Activated naive CD4-positive, alpha-beta T cell treated with Interleukin-2 at 50 U/mL for 16 hours (primary cell): ENCODE measurements around the gene S100A16.

Experiments
- DNase-seq: peaks from one replicate; pipeline ENCODE4 v3.0.0-alpha.2; 2020

Gene S100A16

DNA sequence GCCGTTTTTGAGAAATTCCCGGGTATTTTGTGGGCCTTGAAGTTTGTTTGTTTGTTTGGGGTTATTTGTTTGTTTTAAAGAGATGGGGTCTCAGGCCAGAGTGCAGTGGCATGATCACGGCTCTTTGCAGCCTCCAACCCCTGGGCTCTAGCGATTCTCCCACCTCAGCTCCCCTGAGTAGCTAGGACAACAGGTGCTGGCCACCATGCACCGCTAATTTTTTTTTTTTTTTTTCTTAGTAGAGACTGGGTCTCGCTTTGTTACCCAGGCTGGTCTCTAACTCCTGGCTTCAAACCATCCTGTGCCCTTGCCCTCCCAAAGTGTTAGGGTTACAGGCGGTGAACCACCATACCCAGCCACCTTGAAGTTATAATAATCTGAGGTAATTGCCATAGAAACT, 22.9 kb upstream of the S100A16 start:
- no peak for DNase-seq

DNA sequence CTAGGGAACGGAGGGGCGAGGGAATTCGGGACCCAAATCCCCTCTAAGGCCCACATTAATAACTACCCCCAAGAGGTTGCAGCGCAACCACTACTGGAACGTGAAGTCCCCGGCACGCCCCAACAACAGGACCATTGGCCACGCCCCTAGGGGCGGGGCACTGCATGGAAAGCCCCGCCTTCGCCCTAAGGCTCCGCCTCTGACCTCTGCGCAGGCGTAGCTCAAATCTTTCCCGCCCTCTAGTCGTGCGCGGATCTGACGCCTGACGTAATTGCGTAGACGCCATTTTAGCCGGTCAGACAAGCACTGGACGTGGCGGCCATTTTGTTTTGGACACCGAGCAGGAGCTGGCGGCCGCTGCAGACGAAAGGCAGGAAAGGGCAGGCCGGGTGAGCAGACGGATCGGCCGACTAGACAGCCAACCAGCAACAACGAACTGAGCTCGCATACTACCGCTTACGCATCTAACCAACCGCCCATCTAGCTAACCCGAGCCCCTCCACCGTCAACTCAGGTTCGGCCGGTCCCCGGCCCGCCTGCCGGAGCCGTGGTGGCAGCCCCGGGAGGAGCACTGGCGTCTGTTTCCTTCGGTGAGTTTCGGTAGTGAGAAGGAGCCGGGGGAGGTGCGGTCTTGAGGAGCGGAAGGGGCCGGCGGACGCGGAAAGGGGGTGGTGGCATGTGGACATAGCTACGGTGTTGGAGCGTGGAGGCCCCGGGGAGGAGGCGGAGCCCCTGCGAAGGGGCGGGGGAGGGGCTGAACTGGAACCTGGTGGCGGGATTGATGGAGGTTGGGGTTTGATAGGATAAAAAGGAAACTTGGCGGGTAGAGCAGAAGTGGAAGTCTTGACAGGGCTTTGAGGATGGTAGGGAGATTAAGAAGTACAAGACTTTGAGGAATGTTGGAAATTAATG, 21.1 kb upstream of the S100A16 start, which contains the start of gene CHTOP:
CHTOP (plus strand) TSS at position 313 of the 912 bp plus-strand sequence. CDS start 2,523 bp downstream, outside the sequence.
- DNase-seq: peak; percentile 95

DNA sequence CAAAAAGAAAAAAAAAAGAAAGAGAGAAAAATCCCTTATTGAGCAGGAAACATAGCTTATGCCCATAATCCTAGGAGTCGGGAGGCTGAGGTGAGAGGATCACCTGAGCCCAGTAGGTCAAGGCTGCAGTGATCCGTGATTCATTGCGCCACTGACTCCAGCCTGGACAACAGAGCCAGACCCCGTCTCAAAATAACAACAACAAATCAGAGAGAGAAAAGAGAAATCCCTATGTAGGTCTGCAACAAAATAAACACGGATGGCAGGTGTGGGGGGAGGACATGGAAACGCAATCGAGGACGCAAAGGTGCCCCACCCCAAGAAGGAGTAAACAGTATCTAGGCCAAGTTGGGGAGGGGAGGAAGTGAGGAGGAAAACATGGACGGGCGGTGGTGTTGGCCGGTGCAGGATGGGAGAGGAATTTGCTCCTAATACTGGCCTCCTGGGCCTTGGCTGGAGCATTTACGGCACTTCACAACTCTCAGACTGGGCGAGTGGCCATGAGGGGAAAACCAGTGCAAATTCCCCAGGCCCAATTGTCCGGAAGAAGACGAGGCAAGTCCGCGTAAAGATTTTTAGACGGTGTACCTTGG, 20.3 kb upstream of the S100A16 start:
- DNase-seq: no peak

DNA sequence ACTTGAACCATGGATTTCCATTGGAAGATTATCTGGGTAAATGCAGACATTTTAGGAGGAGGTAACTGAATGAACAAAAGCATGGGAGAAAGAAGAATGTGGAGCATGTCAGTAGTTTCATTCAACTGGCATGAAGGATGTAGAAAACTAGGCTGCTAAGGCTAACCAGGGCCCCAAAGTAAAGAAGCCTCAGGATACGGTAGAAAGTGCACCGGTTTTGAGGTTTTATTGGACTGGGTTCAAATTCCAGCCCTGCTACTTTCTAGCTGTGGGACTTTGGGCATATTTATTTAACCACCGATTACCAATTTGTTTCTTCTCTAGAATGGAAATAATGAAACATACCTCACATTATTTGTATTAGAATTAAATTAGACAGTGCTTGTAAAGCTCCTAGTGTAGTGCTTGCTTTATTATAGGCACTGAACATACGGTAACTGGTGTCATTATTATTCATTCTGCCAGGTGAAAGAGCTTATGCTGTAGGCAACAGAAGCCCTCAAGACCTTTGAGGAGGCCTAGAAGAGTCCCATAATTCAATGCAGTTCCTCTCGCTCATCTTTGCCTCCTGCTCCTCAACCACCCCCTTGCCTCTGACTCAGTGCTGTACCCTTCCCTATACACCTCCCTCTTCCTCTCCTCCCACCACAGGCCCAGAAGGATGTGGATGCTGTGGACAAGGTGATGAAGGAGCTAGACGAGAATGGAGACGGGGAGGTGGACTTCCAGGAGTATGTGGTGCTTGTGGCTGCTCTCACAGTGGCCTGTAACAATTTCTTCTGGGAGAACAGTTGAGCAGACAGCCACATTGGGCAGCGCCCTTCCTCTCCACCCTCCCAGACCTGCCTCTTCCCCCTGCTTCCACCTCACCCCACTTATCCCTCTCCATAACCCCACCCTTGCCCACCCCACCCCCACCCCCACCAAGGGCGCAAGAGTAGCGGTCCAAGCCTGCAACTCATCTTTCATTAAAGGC, 18.4 kb upstream of the S100A16 start:
- DNase-seq: no peak

DNA sequence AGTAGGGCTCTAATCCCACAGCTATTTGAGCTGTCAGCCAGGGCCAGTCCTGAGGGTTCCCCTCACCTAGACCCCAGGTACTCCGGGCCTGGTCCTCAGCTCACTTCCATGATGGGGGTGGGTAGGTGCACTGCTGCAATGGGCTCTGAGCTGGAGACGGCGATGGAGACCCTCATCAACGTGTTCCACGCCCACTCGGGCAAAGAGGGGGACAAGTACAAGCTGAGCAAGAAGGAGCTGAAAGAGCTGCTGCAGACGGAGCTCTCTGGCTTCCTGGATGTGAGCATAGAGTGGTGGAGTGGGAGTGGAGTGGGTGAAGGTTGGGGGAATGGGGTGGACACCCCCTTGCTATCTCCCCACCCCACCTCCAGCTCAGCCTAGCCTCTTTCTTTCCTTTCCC, 17.4 kb upstream of the S100A16 start:
- no peak for DNase-seq

DNA sequence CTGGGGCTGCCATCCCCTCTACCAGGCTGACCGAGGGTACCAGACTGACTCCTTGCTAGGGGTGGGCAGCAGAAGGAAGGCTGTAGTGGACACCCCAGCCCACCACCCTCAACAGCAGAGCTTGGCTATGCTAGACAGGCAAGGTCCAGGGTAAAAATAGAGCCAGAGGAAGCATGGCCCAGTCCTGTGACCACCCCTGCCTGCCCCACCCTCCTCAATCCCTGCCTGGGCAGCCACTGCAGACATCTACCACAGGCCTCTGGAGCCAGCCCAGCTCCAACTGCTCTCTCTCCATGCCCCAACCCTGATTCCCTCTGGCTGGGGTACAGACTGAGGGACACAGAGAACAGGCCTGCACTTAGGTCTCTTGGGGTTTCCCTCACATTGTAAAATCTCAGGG, 17.0 kb upstream of the S100A16 start:
- DNase-seq: no peak

DNA sequence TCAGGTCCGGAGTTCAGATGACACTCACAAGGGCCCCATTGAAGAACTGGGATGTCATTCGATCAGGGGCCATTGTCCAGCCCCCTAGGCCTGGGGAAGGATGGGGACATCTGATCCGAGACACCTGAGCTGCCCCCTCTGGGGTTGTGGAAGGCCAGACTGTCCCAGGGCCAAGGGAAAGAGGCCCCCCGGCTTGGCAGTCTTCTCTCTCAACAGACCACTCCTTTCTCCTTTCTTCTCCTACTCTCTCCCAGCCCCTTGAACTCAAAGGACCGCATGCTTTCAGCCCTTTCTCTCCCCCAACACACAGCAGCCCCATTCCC, 16.4 kb upstream of the S100A16 start:
- no peak for DNase-seq

DNA sequence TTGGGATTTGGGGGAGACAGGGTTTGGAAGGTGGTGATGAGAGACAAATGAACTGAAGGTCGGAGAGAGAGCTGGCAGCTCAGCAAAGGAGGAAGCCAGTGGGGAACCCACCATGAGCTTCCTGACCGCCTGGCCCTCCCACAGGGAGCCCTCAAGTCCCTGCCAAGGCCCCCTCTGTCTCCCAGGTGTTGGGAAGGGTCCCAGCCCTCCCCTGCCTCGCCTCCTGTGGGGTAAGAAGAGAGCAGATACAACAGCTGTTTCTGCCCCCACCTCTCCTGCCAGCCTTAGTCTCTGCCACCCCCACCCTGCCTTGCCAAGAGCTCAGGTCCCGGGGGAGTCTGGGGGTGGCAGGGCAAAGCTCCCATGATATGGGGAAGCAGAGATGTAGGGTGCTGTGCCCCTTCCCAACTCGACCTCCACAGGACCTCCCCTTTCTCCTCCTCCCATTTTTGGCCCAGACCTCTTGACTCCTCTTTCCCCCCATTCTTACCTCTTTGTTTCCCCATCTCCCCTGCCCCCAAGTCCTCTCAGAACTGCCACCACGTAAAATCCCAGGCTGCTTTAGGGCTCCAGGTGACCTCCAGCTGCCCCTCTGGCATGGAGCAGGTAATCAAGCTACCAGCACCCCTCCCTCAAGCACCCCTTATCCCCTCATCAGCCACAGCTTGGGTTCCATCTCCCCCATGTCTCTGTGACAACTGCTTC, 15.9 kb upstream of the S100A16 start:
- DNase-seq: no peak

DNA sequence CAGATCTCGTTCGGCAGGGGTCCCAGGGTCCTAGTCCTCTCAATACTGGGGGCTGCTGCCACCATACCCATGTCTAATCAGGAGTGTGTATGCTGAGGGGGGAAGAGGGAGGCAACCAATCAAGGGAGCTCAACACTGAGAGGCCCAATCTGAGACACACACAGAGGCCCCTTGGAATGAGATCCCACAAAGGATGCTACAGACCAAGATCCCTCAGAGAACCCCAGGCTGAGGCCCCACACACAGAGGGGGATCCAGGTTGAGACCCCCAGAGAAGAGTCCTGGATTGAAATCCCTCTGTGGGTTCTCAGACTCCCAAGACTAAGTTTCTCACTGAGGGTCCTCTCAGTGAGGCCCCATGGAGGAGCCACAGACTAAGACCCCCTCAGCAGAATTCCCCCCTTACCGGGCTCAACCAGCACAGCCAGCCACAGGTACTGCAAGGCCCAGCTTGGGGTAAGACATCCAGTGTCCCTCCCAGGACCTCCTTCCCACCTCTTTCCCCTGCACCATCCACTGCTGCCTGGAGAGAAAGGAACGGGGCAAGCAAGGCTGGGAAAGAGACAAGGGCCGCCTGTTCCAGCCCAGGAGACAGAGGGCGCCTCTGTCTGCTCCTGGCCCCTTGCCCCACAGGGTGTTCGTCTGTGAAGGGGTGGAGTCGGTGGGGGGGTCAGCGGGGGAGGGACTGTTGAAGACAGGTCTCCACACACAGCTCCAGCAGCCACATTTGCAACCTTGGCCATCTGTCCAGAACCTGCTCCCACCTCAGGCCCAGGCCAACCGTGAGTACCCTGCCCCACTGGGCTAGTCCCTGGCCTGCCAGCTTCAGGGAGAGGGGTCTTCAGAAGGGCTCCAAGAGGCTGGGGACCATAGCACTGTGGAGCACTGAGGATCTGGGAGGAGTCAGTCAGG, 15.0 kb upstream of the S100A16 start, which contains the start of gene S100A1:
S100A1 (plus strand) TSS at position 720 of the 912 bp plus-strand sequence. CDS start 2,088 bp downstream, outside the sequence.
- DNase-seq: no peak

DNA sequence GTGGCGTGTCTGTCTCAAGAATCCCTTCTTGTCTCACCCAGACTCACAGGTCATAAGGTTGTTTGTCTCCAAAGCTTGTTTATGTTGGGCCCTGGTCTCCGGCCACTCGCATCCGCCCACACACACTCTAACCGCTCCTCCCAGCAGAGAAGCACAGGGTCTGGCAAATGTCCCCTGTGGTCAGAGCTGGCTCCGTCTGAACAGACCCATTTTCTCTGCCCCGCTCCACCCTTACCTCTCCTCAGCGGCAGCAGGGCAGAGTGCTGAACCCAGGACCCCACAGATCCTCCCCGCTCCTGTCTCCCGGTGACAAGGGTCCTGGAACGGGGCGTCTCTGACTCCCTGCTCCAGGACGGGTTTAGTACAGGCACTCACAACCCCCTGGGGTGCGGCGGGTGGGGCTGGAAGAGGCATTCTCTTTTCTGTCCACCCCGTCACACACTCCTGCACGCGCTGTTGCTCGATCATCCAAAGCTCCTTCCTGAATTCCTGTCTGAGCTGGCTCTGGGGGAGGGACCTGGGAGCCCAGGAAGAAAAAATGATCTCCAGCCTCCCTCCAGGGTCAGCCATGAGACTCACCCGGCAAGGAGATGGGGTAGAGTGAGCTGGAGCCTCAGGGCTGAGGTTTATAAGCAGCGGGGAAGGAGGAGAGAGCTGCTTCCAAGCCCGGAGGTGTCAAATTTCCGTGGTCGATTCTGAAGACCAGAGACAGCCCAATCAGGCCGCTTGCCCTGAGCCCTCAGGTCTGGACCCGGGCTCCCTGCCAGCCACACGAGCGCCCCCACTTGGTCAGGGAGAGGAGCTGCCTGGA, 14.2 kb upstream of the S100A16 start, which contains the start of gene S100A13:
S100A13 (minus strand) TSS at position 602 of the 811 bp plus-strand sequence. CDS start 1,033 bp downstream, outside the sequence.
- no peak for DNase-seq

DNA sequence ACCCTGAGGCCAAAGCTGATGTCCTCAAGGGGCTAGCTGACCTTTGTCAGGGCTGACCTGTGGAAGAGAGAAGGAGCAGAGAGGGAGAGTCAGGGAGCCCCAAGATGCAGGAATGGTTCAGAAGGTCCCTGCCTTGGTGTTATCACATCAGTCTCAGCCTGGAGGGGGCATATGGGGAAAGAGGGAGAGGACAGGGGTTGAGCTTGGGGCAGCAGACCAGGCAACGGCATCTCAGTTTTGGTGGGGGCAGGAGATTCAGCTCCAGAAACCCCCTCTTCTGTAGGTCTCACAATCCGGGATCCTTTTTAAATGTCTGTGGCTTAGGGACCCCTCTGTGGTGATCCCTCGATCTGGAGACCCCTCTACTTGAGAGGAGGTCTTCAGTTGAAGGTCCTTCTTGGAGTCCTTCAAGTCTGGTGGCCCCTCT, 13.6 kb upstream of the S100A16 start:
- DNase-seq: no peak

DNA sequence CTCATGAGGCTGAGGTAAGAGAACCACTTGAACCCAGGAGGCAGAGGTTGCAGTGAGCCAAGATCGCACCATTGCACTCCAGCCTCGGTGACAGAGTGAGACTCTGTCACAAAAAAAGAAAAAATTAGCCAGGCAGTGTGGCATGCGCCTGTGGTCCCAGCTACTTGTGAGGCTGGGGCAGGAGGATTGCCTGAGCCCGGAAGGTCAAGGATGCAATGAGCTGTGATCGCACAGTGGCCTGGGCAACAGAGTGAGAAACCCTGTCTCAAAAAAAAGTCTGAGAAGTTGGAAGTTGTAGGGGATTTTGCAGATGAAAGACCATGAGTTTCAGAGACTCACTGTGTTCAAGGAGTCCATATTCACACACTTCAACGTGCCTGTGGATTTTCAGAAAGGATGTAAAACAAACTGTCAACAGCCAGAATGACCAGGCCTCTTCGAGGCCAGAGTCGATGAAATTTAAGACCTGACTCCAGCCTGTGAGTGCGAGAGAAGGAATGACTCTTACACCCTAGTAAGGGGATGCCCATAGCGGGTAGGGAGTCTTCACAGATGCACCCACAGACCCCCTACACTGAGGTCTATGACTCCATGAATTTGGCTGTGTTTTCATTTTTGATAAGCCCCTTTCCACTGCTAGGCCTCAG, 12.2 kb upstream of the S100A16 start:
- DNase-seq: no peak

DNA sequence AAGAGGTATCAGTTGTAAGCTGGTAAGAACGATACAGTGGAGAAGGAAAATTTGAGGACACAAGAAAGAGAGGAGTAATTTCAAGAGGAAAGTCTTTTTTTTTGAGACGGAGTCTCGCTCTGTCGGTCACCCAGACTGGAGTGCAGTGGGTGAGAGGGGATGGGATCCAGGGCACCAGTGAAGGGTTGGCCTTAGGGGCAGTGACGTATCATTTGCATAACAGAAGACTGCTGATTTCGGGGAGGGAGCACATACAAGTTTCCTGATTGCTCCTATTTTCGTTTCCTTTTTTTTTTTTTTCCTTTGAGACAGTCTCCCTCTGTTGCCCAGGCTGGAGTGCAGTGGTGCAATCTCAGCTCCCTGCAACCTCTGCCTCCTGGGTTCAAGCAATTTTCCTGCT, 10.2 kb upstream of the S100A16 start:
- no peak for DNase-seq

DNA sequence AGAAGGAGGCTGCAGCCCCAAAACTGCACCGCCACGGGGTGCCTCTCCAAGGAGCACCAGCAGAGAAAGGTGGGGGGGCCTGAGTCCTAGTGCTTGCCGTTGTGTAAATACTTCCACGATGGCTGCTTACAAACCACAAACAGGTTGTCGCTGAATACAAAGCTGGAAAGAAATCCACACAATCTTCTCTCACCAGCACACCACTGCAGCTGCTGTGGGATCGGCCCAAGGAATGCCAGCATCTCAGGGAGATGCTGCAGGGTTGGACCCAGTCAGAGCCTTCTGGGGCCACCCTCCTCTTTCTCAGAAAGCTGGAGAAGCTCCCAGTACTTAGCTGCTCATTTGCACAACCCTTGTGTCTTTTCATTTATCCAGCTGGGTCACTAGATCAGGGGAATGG, 6.2 kb upstream of the S100A16 start:
- DNase-seq: no peak

DNA sequence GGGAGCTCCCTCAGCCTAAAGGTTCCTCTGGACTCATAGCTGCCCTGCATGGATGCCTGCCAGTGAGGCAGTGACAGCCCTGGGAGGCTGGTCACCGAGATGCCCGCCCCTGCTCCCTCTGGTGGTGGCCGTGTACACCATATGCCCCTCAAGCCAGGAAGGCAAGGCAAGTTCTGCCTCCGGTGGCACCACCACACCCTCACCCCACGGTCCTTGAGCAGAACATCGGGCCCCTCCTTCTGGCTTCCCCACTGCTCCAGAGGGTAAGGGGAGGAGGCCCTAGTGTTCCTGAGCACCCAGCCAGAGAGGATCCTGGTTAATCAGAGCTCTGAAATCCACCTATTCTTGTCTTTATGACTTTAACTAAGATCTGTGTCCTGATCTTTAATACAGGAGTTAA, 4.7 kb upstream of the S100A16 start:
- peak; percentile 72 for DNase-seq

DNA sequence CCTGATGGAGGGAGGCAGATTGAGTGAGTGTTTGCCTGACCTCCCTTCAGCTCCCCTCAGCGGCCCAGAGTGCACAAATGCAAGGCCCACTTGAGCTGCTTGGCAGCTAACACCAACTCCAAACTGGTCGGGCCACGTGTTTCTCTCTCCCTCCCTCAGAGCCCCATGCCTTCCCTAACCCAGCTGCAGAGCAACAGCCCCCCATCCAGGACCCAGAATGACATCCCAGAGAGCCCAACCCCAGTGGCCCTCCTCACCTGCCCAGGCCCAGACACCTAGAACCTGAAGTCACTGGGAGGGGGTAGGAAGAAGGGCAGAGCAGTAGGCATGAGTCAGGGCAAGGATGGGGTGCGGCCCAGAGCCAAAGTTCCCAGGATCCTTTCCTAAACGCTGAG, 4.0 kb upstream of the S100A16 start:
- DNase-seq: no peak

DNA sequence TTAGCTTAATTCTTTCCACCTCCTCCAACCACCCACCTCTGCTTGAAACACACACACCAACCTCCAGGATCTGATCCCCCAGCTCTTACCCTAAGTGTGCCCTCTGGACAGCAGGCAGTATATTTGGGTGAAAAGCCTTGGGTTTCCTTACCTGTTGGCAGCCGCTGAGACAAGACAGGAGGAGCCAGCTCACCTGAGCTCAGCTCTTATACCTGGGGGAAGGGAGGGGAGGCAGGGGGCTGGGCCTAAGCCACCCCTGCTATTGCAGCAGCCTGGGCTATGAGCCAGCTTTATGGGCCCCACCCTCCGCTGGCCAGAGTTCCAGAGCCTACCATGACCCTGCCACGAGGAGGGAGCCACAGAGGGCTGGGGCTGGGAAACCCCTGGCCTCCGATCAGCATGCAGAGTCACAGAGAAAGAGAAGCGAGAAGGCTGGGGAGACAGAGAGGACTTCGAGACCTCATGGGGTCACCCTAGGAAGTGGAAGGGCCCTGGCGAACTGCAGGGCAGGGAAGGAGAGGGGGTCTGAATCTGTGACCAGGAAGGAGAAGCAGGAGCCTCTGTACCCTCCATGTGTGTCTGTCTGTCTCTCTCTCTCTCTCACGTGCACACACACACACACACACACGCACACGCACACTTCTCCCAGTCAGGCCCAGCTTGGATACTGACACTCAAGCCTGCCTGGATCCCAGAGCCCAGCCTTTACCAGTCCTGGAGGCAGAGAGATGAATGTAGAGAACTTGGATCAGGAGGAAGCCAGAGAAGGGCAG, 3.4 kb upstream of the S100A16 start, which contains the start of gene S100A14:
S100A14 (minus strand) TSS at position 182 of the 773 bp plus-strand sequence. CDS start 467 bp downstream, outside the sequence.
- DNase-seq: no peak

DNA sequence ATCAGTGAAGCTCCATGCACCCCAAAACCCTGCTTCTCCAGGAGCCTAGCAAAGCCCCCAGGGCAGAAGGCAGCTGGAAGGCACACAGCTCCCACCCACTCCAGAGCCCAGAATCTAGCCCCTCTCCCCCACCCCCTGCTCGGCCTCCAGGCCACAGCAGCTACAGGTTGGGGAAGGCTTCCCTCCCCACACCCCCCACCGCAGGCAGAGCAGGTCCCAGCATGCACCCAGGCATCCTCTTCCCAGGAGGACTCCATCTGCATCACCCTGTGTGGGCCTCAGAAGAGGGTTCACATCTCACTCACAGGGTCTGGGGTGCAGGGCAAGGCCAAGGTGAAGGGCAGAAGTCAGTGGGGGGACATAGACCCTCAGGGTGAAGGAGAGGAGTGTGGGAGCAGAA, 2.5 kb upstream of the S100A16 start:
- DNase-seq: no peak

DNA sequence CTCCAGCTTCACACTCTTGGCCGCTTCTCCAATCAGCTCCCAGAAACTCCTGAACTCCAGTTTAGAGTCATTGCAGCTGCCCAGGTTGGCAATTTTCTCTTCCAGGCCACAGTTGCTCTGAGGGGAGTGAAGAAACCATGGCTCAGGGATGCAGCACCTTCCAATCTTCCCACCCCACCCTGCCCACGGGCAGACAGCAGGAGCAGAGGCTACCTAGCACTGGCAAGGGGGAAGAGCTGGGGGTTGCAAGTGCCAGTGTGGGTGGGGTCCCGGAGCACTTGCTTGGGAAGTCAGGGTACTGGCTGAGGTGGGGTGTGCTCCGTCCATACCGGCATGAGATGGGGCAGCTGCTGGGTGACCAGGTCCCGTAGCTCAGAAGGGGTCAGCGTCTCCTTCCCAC, 2.0 kb upstream of the S100A16 start:
- no peak for DNase-seq
